KOPT-K1 (cell line): ENCODE measurements around the gene UCN3.
"Not testable (repeated sequence)": the region's sequence is repeated elsewhere in the genome, so short reads cannot be mapped to it uniquely, and the experiment has no call there.

Source experiments
- H3K27ac ChIP-seq: fragments of 200-600 bp; sonication (generic); 2 replicates; pipeline ENCODE4 v1.5.1; 2016; ENCODE audit warnings: antibody characterized with exemption, mild to moderate bottlenecking, low read depth, low read length; ENCODE audit not compliant: poor library complexity, severe bottlenecking
- H3K36me3 ChIP-seq: fragments of 200-600 bp; sonication (generic); 2 replicates; pipeline ENCODE4 v1.5.1; 2017; ENCODE audit warnings: antibody characterized with exemption, mild to moderate bottlenecking, low read length, moderate library complexity; ENCODE audit not compliant: insufficient read depth
- H3K9me3 ChIP-seq: fragments of 200-600 bp; sonication (generic); 2 replicates; pipeline ENCODE4 v1.5.1; 2017; ENCODE audit warnings: antibody characterized with exemption, low read length, mild to moderate bottlenecking; ENCODE audit not compliant: insufficient read depth, poor library complexity, severe bottlenecking

Gene UCN3

GRCh38 chr10:5355594-5356301 is 9.0 kb upstream of the UCN3 start:
- H3K27ac ChIP-seq = no peak overlapping the region

GRCh38 chr10:5356302-5356763 is 8.4 kb upstream of the UCN3 start:
- H3K27ac ChIP-seq = no peak overlapping the region
- H3K9me3 ChIP-seq = no peaks in the 10 kb centered on the region

More at GRCh38 chr10:5355594-5356301, 9.0 kb upstream of the UCN3 start:
- no peaks in the 10 kb centered on the region for H3K36me3 ChIP-seq
- no peaks in the 10 kb centered on the region for H3K9me3 ChIP-seq

DNA sequence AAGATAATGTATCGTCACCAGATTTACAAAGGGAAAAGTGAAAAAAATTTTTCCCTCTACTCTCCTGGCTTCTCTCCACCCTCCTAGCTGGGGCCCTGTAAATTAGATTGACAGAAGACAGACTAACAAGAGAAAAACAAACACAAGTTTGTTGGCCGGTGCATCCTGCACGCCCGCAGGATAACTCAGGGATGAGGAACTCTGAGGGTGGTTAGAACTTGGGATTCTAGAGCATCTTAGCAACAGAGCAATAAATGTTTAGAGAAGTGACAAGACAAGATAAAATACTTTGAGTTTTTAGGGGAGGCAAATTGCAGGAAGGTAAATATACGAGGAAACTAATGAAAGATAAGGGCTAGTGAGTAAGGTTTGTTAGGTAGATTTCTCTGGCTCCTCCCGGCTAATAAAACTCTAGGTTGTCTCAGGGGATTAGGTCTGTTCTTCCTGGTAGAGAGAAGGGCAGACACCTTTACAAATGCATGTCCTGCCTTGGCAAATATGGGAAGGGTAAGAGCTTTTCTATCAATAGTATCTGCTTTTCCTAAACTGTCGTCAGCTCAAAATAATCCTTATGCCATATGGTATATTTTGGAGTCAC is 4.3 kb upstream of the UCN3 start:
- no peak overlapping the region for H3K27ac ChIP-seq
- H3K9me3 ChIP-seq = no peaks in the 10 kb centered on the region
- H3K36me3 ChIP-seq = no peaks in the 10 kb centered on the region

More at GRCh38 chr10:5356302-5356763, 8.4 kb upstream of the UCN3 start:
- no peaks in the 10 kb centered on the region for H3K36me3 ChIP-seq

DNA sequence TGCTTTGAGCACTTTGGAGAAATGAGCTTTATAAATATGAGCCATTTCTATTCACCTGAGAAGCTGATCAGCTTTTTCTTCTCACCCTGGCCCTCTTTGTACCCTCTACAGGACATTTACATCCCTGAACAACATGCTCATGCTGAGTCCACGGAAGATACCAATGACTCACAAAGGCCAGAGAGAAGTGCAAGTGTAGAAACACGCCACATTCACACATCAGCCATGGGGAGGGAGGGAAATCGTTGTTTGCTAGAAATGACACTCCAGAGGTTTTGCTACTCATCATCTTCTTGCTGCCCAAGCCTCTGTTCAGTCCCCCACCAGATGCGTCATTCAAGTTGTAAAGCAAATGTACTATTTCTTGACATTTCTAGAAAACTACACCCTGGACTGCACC is 2.8 kb upstream of the UCN3 start:
- Histone ChIP-seq H3K27ac (no peak overlapping the region), H3K36me3 (no peaks in the 10 kb centered on the region), H3K9me3 (no peaks in the 10 kb centered on the region)

DNA sequence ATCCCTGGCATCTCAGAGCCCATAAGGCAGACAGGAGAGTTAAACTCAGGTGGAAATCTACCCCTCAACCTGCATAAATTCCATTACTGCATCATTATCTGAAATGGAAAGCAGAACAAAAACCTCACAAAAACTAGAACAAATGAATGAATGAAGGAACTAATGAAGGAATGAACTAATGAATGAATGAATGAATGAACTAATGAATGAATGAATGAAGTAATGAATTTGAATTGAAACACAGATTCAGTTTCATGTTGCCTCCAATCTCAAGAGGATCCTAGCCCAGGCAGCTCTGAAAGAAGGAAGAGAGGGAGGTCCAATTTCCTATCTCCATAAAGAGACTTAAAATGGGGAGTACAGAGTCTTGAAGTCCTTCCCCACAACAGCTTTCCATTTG is 1.9 kb upstream of the UCN3 start:
- Histone ChIP-seq H3K36me3 (no peaks in the 10 kb centered on the region), H3K9me3 (no peaks in the 10 kb centered on the region), H3K27ac (no peak overlapping the region)

DNA sequence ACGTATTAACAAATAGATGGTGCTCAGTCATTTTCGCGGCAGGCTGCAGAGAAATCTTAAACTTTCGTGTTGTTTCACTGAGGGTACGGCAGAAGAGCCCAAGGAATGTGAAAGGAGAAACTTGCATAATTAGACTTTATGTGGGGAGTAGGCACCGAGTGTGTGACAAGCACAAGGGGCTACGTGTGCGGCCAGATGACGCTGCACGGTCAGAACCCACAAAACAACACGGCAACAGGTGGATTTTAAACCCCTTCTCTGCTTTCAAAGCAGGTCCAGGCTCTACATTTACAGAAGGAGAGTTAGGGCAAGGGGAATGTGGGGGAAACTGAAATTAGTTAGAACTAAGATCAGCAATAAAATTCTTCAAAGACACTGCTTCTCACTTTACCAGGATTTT is 392 bp upstream of the UCN3 start:
- H3K36me3 ChIP-seq = no peaks in the 10 kb centered on the region
- no peak overlapping the region for H3K27ac ChIP-seq
- H3K9me3 ChIP-seq = no peaks in the 10 kb centered on the region

- H3K9me3 ChIP-seq = peaks cover 13% of the 10 kb centered on the region
- no peak overlapping the region for H3K27ac ChIP-seq
- H3K36me3 ChIP-seq = no peaks in the 10 kb centered on the region
These were observed 1.2 kb downstream of the UCN3 start for GRCh38 chr10:5365928-5366327.

- H3K36me3 ChIP-seq = no peaks in the 10 kb centered on the region
- H3K9me3 ChIP-seq = peaks cover 17% of the 10 kb centered on the region
- H3K27ac ChIP-seq = no peak overlapping the region
These were observed 4.8 kb downstream of the UCN3 start for GRCh38 chr10:5369362-5370158.

- H3K9me3 ChIP-seq = peaks cover 17% of the 10 kb centered on the region
- H3K36me3 ChIP-seq = no peaks in the 10 kb centered on the region
These were observed 6.0 kb downstream of the UCN3 start for GRCh38 chr10:5370493-5371352.

GRCh38 chr10:5373307-5373706 is 8.5 kb downstream of the UCN3 start:
- H3K36me3 ChIP-seq = no peaks in the 10 kb centered on the region
- peaks cover 17% of the 10 kb centered on the region for H3K9me3 ChIP-seq
- no peak overlapping the region for H3K27ac ChIP-seq

More at GRCh38 chr10:5370493-5371352, 6.0 kb downstream of the UCN3 start:
- no peak overlapping the region for H3K27ac ChIP-seq

DNA sequence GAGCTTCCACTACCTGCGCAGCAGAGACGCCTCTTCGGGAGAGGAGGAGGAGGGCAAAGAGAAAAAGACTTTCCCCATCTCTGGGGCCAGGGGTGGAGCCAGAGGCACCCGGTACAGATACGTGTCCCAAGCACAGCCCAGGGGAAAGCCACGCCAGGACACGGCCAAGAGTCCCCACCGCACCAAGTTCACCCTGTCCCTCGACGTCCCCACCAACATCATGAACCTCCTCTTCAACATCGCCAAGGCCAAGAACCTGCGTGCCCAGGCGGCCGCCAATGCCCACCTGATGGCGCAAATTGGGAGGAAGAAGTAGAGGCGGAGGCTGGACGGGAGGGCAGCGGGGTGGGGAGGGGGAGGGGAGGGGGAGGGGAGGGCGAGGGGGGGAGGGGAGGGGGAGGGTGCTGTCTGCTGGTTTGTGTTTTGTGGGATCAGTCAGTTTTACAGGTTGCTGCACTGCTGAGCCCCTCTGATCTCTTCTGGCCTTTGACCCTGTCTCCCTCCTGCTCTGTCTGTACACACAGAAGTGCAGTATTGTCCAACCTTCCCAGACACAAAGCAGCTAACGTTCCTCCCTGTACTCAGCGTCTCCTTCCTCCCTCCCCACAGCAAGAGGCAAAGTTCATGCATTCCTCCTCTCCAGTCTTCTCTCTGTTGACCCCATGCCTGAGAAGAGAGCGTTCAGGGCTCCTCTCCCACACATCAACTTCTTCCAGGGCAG is 9.3 kb downstream of the UCN3 start:
- Histone ChIP-seq H3K36me3 (no peaks in the 10 kb centered on the region), H3K27ac (no peak overlapping the region), H3K9me3 (peaks cover 17% of the 10 kb centered on the region)

- no peak overlapping the region for H3K27ac ChIP-seq
- H3K9me3 ChIP-seq = peaks cover 5% of the 10 kb centered on the region
- H3K36me3 ChIP-seq = no peaks in the 10 kb centered on the region
These were observed 11.7 kb downstream of the UCN3 start for GRCh38 chr10:5376450-5376849.

- H3K27ac ChIP-seq, H3K36me3 ChIP-seq, H3K9me3 ChIP-seq: not testable (repeated sequence)
These were observed 14.4 kb downstream of the UCN3 start for GRCh38 chr10:5379202-5379601.

DNA sequence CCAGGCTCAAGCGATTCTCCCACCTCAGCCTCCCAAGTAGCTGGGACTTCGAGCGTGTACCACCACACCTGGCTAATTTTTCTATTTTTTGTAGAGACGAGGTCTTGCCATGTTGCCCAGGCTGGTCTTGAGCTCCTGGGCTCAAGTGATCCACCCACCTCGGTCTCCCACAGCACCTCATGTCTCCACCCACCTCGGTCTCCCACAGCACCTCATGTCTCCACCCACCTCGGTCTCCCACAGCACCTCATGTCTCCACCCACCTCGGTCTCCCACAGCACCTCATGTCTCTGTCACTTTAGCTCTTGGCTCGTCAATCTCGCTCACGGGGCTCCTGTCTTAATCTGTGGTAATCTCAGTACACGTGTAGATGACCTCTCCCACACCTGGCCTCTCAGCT is 15.6 kb downstream of the UCN3 start:
- not testable (repeated sequence) for H3K27ac ChIP-seq, H3K9me3 ChIP-seq, H3K36me3 ChIP-seq
